ENCODE data around the gene CCR7.

DNA sequence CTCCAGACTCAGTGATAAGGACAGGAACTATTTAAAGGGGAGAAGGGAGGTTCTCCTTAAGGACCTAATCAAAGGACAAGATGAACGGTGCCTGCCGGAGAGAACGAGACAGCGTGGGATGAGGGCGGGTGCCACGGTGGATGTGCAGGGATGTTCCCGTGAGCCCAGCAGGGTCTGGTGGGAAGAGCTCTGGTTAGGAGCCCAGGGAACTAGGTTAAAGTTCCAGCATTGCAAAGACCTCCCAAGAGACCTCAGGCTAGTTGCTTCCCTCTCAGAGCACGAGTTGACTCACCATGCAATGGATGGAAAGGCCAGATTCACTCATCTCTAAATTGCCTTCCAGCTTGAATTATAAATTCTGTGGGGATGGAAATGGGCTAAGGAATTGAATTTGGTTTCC is 14.7 kb downstream of the CCR7 start:
- TF ChIP-seq ZNF253 (CRISPR knock-in tag; IDR thresholded peaks at IDR 0.05; ENCODE audit: borderline replicate concordance) (no peak), ZFP36 (IDR thresholded peaks at IDR 0.05; ENCODE audit: borderline replicate concordance, low read depth, low read length, partially characterized antibody) (no peak), MXI1 (IDR thresholded peaks at IDR 0.05; ENCODE audit: borderline replicate concordance, low read depth, low read length) (no peak), U2AF1 (optimal IDR thresholded peaks at IDR 0.05; ENCODE audit: low read depth, low read length) (no peak), FOXP1 (IDR thresholded peaks at IDR 0.05) (no peak), FOXP1 (CRISPR knock-in tag; IDR thresholded peaks at IDR 0.05) (no peak), HDAC2 (CRISPR knock-in tag; IDR thresholded peaks at IDR 0.05) (no peak), SP5 (CRISPR knock-in tag; IDR thresholded peaks at IDR 0.05; ENCODE audit: borderline replicate concordance, low read depth) (no peak)
- TF ChIP-seq, protein P1, sequence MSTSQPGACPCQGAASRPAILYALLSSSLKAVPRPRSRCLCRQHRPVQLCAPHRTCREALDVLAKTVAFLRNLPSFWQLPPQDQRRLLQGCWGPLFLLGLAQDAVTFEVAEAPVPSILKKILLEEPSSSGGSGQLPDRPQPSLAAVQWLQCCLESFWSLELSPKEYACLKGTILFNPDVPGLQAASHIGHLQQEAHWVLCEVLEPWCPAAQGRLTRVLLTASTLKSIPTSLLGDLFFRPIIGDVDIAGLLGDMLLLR (CRISPR knock-in tag; IDR thresholded peaks at IDR 0.05) = no peak
